GM21825 (cell line): ENCODE measurements around the gene P3H4.
"Not testable (repeated sequence)": the region's sequence is repeated elsewhere in the genome, so short reads cannot be mapped to it uniquely, and the experiment has no call there.

Experiments used
- ATAC-seq: cut with Tn5 transposase; IDR thresholded peaks from one replicate; pipeline ENCODE4 v1.9.1; 2021; ENCODE audit warnings: mild to moderate bottlenecking, moderate library complexity; ENCODE audit not compliant: unreplicated experiment

The P3H4 gene

DNA sequence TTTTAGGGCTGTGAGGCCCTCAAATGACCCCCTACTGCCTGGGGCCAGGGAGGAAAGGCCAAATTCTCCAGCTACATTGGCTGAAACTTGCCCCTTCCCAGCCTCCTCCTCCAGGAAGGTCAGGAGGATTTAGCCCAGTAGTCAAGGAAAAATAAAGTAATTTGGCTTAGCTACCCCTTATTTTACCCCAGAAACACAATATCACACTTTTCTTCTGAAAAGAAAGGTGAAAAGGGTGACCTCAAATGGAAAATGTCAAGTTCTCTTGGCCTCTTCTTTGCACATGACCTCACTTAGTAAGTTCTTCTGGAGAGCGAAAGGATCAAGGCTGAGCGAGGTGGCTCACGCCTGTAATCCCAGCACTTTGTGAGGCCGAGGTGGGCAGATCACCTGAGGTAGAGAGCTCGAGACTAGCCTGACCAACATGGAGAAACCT is 17.2 kb downstream of the P3H4 start:
- no peak for ATAC-seq

GRCh38 chr17:41793784-41794539 is 17.8 kb downstream of the P3H4 start:
- ATAC-seq, result no peak

- ATAC-seq, result no peak
Measured at GRCh38 chr17:41792845-41793783, 18.6 kb downstream of the P3H4 start.

GRCh38 chr17:41787021-41787418 is 24.7 kb downstream of the P3H4 start:
- no peak for ATAC-seq

GRCh38 chr17:41786227-41787020 is 25.3 kb downstream of the P3H4 start, which contains the start of gene JUP:
JUP (minus strand) TSS chr17:41786711; CDS start chr17:41771854, 14,857 bp downstream.
- ATAC-seq, result no peak

DNA sequence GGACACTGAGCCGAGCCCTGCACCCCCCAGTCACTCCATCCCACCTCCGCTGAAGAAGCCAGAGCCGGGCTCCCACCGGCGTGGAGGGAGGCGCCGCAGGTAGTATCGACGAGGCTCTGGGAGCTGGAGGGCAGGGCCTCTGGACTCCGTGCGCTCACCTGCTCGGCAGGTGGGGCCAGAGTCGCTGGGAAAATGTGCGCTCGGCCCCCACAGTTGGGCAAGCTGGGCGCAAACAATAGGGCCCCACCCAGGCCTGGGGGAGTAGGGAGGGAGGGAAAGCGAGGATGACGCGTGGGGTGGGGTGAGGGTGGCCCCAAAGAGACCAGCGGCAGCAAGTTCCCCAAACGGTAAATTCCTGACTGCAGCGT is 25.9 kb downstream of the P3H4 start:
- ATAC-seq, result no peak

DNA sequence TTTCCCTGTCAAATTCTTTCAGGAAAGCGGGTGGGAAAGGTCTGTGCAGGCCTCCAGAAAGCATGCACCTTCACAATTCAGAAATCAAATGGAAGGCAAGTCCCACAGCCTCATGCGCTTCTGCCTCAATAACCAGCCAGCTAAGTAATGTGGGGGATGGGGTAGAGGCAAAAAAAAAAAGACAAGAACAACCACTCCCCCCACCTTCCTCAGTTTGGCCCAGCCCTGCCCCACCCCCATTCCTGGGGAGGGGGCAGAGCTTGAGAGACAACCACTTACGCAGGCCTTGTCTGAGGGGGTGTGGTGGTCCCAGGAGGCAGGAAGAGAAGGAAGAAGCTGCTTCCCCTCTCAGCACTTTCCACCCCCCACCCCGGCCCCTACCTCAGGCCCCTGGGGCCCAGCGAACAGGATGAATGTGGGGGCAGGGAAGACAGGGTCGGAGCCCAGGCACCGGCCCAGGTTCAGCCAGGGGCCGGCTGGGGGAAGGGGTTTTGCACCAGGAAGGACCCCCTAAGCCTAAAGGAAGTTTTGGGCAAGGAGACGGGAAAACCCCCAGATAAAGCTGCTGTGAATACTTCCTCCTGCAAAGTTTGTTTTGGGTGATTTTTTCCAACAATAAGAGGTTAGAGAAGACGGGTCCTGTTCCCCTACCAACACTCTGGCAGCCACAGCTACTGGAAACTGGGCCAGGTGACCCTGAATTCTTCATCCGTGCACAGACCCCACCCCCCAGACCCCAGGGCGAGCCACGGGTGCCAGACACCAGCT is 26.5 kb downstream of the P3H4 start:
- ATAC-seq, result no peak

- ATAC-seq, result no peak
Measured at GRCh38 chr17:41784207-41784744, 27.5 kb downstream of the P3H4 start.

GRCh38 chr17:41782142-41782541 is 29.6 kb downstream of the P3H4 start:
- no peak for ATAC-seq

GRCh38 chr17:41781404-41782110 is 30.2 kb downstream of the P3H4 start:
- ATAC-seq, result no peak

DNA sequence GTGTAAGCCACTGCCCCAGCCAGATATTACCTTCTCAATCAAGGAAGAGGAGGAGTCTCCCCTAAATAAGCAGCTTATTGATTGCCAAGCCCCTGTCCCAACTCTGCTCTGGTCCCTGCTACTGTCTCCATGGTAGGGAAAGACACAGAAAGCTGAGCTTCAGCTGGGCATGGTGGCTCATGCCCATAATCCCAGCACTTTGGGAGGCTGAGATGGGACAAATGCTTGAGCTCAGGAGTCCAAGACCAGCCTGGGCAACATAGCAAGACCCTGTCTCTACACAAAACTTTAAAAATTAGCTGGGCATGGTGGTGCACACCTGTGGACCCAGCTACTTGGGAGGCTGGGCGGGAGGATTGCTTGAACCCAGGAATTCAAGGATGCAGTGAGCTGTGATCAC is 31.8 kb downstream of the P3H4 start:
- no peak for ATAC-seq

GRCh38 chr17:41777574-41778188 is 34.1 kb downstream of the P3H4 start:
- no peak for ATAC-seq

DNA sequence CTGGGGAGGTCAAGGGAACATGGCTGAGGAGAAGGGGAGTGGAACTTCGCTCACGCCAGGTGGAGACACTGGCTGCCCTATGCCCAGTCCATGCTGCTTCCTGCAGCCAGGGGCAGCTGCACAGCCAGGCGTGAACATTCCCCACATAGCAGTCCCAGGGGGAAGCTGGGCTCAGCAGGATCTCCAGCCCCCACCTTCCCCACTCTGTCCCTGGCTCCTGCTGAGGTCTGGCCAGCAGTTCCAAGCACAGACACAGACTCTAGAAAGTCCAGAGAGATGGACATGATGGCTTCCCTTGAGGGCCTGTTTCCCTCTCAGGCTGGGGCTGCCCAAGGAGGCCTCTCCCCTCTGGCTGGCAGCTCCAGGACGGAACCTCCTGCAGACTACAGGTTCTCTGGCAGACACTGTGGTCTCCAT is 34.6 kb downstream of the P3H4 start:
- ATAC-seq, result no peak

DNA sequence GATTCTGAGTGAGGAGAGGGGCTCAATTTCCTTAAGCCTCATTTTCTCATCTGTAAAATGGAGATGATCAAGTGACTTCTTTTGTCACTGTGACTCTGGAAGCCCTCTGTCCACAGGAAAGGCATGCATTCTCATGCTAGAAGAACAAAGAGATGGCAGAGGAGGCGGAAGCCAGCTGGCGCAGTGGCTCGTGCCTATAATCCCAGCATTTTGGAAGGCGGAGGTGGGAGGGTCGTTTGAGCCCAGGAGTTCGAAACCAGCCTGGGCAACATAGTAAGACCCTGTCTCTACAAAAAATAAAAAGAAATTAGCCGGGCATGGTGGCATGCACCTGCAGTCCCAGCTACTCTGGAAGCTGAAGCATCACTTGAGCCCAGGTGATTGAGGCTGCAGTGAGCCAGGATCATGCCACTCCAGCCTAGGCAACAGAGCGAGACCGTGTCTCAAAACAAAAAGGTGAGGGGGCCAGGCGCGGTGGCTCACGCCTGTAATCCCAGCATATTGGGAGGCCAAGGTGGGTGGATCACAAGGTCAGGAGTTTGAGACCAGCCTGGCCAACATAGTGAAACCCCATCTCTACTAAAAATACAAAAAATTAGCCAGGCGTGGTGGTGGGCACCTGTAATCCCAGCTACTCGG is 35.4 kb downstream of the P3H4 start:
- ATAC-seq, result not testable (repeated sequence)

DNA sequence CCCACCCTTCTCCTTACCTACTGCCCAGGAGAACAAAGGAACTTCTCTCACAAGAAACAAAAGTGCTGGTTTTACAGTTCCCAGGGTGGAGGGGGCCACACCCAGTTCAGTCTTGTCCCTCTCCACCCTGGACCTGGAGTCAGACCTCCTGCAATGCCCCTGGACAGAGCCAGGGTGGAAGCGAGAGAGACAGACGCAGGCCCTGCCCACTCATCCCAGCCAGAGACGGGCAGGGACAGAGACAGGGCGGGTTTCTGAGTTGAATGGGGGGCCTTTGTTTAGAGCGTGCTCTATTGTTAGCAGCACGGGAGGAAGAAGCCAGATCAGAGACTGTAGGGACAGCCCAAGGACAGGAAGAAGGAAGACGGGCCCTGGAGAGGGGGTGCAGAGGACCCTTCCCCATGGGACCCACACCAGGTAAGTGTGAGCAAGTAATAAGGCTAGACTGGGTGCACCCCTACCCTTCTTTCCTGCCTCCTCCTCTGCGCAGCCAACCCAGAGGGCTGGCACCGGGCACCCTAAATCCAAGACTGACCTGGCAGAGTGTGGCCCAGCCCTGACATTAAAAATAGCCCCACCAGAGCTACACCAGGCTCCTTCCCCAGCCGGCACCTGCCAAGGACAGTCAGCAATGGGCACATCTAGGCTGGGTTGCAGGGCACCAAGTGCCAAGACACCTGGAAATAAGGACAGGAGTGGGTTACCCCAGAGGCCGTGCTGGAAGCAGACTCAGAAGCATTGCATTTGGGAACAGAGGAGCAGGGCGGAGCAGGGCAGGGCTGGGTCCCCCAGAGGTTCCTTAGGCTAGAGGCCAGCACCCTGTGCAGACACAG is 36.1 kb downstream of the P3H4 start:
- ATAC-seq, result no peak

DNA sequence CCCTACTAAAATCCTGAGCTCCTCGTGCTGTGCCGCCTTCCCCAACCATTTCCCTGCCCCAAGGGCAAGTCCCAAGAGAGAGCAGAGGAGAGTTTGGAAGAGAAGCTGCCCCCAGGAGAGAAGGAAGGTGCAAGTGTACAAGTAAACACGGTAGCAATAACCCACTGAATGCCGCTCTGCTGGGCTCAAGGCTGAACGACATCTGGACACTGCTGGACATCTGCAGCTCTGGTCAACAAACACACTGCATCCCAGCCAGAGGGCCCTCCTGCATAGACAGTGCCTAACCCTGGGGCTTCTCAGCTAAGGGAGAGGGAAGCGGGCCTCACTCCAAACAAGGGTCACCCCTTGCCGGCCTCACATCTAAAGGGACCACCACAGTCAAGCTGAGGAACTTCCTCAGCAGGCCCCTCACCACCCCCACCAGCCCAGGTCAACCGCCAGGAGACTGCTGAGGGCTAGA is 38.0 kb downstream of the P3H4 start:
- no peak for ATAC-seq

DNA sequence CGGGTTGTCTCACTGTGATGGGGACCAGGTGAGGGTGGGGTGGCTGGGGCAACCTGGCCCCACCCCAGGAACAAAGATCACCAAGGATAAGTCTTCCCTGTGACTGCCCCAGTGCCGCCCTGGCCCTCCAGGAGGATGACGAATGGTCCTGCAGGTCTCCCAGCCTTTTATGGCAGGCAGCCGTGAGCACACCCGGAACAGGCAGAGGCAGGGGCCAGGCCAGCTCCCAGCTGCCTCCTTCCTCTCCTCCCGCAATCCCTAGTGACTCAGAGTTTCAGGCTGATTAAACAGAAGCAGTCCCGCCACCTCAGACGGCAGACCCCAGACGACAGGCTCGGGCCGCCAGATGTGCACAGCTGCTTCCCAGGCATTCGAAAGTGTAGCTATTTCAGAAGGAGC is 38.6 kb downstream of the P3H4 start:
- ATAC-seq, result no peak
